Peyer's patch (tissue), 4 donors: Measurements from ENCODE around the gene HORMAD2. TPM values are rescaled to one million over a fixed set of nuclear protein-coding genes. Genes with fewer than 3 reads are reported as not detected.
A peak's percentile ranks its signal among the peaks of the same experiment; 100 is the strongest.

ENCODE experiments used
- DNase-seq, 3 donors: peaks; one replicate each; pipeline ENCODE4 v3.0.0-alpha.2; 2017 to 2019
- H3K27ac ChIP-seq, 4 donors: fragments of 200-600 bp; sonication (generic); one replicate each; pipeline ENCODE4 v1.5.1; 2016 to 2019
- H3K27me3 ChIP-seq, 2 donors: fragments of 200-600 bp; sonication (generic); one replicate each; pipeline ENCODE4 v1.5.1; 2019
- H3K36me3 ChIP-seq, 3 donors: fragments of 200-600 bp; sonication (generic); one replicate each; pipeline ENCODE4 v1.5.1; 2016 to 2019
- H3K4me1 ChIP-seq, 4 donors: fragments of 200-600 bp; sonication (generic); one replicate each; pipeline ENCODE4 v1.5.1; 2016 to 2019
- H3K4me3 ChIP-seq, 4 donors: fragments of 200-600 bp; sonication (generic); 1 replicate in 3 of 4; 2 replicates in 1 of 4; pipeline ENCODE4 v1.5.1; 2016 to 2019; ENCODE audit warnings: mild to moderate bottlenecking in 1 of 4
- H3K9me3 ChIP-seq, 4 donors: fragments of 200-600 bp; sonication (generic); one replicate each; pipeline ENCODE4 v1.5.1; 2016 to 2019; ENCODE audit warnings: mild to moderate bottlenecking in 1 of 4
- CTCF ChIP-seq, 6 experiments: fragments of 450-650 bp in 4 of 6; fragments of 200-600 bp in 2 of 6; sonication (generic) in 1 of 6; IDR thresholded peaks; one replicate each; pipeline ENCODE4 v1.5.1; 2017 to 2019; ENCODE audit warnings: antibody characterized with exemption in 6 of 6, mild to moderate bottlenecking in 3 of 6, moderate library complexity in 1 of 6
- POLR2A ChIP-seq, 2 donors: fragments of 450-650 bp; IDR thresholded peaks; one replicate each; pipeline ENCODE4 v1.5.1; 2017; ENCODE audit warnings: antibody characterized with exemption in 2 of 2, mild to moderate bottlenecking in 2 of 2, moderate library complexity in 2 of 2
- total RNA-seq, 4 donors: library from RNA; depleted of rRNA; stranded (reverse); fragments of >200 nt; gene quantifications; one replicate each; pipeline ENCODE4 v1.1.0, GENCODE V29; 2016

The HORMAD2 gene
- total RNA-seq, 4 donors from 2014 or later, result not detected

DNA sequence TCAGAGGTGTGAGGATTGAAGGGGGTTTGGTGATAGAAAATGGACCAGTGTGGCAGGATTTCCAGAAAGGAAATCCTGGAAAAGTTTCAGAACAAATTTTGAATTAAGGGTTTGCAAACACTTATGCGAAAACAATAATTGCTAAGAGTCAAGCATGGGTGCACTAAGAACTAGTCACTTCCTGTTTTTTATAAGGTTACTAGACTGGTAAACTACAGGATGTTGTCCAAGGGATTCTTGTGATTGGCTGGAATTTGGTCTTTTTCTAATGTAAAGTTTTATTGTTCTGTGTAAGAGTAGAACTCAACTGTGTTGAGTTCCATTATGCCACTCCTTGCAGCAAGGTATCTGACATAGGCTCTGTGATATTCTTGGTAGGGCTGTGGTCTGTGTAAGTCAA lies 112.2 kb downstream of the HORMAD2 start:
- Histone ChIP-seq H3K27me3 (no peaks in the 10 kb centered on the region), H3K36me3 (no peaks in the 10 kb centered on the region), H3K4me3 (no peak overlapping the region), H3K9me3 (no peaks in the 10 kb centered on the region), H3K27ac (peak overlapping the region in 1 of 4 donors; percentile 6), H3K4me1 (peaks cover 0 to 12% (median 10%) of the 10 kb centered on the region in 4 donors)
- DNase-seq, result no peak
- TF ChIP-seq CTCF (IDR thresholded peaks at IDR 0.05) (no peak), POLR2A (IDR thresholded peaks at IDR 0.05) (no peak)

DNA sequence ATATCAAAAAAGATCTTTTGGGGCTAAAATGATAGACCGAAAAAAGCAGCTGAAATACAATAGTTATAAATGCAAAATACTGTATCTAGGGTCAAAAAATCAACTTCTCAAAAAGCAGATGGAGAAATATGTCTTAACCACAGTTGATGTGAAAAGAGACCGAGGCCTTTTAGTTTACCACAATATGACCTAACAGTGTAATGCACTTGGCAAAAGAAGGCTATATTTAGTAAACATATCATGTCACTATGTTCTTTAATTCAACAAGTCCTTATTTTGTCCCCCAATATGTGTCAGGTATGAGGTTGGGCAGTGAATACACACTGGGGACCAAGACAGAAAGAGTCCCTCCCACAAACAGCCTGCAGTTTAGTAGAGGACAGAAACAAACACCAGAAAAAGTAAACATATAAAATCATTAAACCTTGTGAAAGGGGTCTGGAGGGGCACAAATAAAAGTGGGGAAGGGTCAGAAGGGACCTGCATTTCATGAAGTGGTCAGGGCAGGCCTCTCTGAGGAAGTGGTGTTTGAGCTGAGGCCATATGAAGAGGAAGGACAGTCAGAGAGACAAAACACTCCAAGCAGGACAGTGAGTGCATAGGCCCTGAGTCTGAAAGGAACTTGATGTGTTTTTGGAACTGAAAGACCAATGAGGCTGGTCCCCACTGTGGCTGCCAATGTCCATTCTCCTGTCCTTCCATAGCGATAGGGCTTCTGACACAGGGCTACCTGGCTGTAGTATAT lies 112.9 kb downstream of the HORMAD2 start:
- H3K36me3 ChIP-seq, result no peaks in the 10 kb centered on the region
- no peak for DNase-seq
- no peak overlapping the region for H3K4me3 ChIP-seq
- TF ChIP-seq CTCF (IDR thresholded peaks at IDR 0.05), result no peak
- TF ChIP-seq POLR2A (IDR thresholded peaks at IDR 0.05), result no peak
- no peaks in the 10 kb centered on the region for H3K27me3 ChIP-seq
- H3K4me1 ChIP-seq, result peaks cover 0 to 12% (median 10%) of the 10 kb centered on the region in 4 donors
- no peaks in the 10 kb centered on the region for H3K9me3 ChIP-seq
- peak overlapping the region in 3 of 4 donors; percentile 2 to 48 (median 34) for H3K27ac ChIP-seq

- TF ChIP-seq POLR2A (IDR thresholded peaks at IDR 0.05) (no peak), CTCF (IDR thresholded peaks at IDR 0.05) (no peak)
- DNase-seq, result no peak
- H3K27me3 ChIP-seq, result no peaks in the 10 kb centered on the region
- no peaks in the 10 kb centered on the region for H3K36me3 ChIP-seq
- H3K4me1 ChIP-seq, result peaks cover 0 to 12% (median 10%) of the 10 kb centered on the region in 4 donors
- peak overlapping the region in 1 of 4 donors; percentile 15 for H3K4me3 ChIP-seq
- peak overlapping the region; percentile 56 to 76 (median 70) for H3K27ac ChIP-seq
- no peaks in the 10 kb centered on the region for H3K9me3 ChIP-seq
Measured at GRCh38 chr22:30195245-30196140, 115.2 kb downstream of the HORMAD2 start.

DNA sequence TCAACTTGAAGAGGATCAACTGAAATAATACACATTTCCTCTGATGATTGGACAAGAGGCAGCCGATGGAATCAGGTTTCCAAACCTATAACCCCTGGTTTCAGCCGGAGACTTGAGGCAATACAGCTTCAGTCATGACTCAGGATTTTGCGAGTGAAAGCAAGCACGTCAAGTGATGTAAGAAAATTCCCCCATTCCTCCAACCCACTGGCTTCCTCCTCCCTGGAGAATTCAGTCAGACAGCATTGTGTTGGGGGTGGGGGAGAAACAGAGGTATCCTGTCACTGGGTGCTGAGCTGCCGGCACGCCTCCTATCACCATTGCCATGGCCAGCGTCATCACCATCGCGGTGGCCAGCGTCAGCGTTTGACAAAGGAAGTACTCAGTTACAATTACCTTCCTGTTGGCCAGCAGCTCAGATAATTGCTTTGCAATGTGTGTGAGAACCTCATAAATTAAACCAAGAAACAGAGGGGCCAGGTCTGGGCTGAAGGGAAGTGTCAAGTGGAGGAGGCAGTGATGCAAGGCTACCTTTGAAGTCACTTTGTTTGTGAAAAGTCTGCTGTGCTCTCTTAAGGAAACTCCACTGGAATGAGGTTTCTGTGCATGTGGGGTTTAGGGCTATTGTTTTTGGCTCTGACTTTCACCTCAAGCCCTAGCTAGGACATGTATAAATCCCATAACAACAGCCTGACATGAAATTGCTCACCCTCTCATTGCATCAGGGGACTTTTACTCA lies 116.0 kb downstream of the HORMAD2 start:
- Histone ChIP-seq H3K36me3 (no peaks in the 10 kb centered on the region), H3K27me3 (no peaks in the 10 kb centered on the region), H3K4me1 (peaks cover 0 to 12% (median 10%) of the 10 kb centered on the region in 4 donors), H3K27ac (peak overlapping the region; percentile 56 to 76 (median 70)), H3K4me3 (peak overlapping the region in 1 of 4 donors; percentile 15), H3K9me3 (no peaks in the 10 kb centered on the region)
- DNase-seq, result peak in 2 of 3 donors; percentile 53 to 79
- TF ChIP-seq CTCF (IDR thresholded peaks at IDR 0.05) (no peak), POLR2A (IDR thresholded peaks at IDR 0.05) (no peak)

- peak overlapping the region; percentile 56 to 76 (median 70) for H3K27ac ChIP-seq
- H3K4me3 ChIP-seq, result no peak overlapping the region
Measured at GRCh38 chr22:30196880-30197336, 116.6 kb downstream of the HORMAD2 start.

More at GRCh38 chr22:30196880-30197336, 116.6 kb downstream of the HORMAD2 start:
- no peak for TF ChIP-seq POLR2A (IDR thresholded peaks at IDR 0.05)
- TF ChIP-seq CTCF (IDR thresholded peaks at IDR 0.05), result no peak
- no peak for DNase-seq
- H3K9me3 ChIP-seq, result no peaks in the 10 kb centered on the region
- peaks cover 0 to 12% (median 10%) of the 10 kb centered on the region in 4 donors for H3K4me1 ChIP-seq
- no peaks in the 10 kb centered on the region for H3K27me3 ChIP-seq
- H3K36me3 ChIP-seq, result no peaks in the 10 kb centered on the region
